HG02938 (cell line): ENCODE measurements around the gene IRF3.

Experiments used
- ATAC-seq: cut with Tn5 transposase; IDR thresholded peaks from one replicate; pipeline ENCODE4 v1.9.1; 2021; ENCODE audit warnings: mild to moderate bottlenecking, moderate library complexity; ENCODE audit not compliant: unreplicated experiment

IRF3 gene

DNA sequence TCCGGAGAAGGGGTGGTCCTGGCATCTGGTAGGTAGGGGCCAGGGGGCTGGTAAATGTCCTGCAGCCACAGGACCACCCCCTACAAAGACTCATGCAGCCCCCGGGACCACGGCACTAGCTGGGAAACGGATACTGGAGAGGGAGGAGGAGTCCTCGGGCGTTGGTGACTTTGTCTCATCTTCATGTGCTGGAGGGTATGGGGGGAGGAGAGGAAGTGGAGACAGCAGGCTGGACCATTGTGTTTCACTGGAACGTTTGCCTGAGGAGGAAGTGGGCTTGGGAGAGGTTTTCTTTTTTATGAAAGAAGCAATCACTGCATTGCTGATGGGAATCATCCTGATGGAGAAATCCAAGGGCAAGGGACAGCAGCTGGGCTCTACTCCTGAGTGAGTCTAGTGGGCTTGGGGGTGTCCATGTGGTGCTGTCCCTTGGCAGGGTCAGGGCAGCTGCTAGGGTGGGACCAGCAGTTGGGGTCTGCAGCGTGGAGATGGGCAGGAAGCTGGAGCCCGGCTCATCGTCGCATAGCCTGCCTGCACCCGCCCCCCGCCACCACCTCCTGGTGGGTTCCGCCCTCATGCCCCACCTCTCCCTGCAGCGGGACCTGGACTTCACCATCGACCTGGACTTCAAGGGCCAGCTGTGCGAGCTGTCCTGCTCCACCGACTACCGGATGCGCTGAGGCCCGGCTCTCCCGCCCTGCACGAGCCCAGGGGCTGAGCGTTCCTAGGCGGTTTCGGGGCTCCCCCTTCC is 22.1 kb upstream of the IRF3 start:
- no peak for ATAC-seq

DNA sequence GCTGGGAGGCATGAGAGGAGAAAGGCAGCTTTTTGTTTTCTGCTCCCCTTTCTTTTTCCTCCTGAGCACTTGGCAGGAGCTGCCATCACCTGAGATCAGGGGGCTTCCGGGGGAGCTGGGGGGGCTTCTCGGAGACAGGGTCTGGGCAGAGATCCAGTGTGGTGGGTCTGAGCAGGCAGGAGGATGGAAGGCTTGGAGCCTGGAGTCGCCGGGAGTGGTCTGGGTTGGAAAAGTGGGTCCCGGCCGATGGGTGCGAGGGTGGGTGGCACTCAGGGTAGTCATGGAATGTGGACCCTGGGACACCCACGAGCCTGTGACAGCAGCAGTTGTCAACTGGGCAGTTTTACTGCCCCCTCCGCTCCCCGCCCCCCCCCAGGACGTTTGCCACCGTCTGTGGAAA is 21.5 kb upstream of the IRF3 start:
- ATAC-seq: no peak

DNA sequence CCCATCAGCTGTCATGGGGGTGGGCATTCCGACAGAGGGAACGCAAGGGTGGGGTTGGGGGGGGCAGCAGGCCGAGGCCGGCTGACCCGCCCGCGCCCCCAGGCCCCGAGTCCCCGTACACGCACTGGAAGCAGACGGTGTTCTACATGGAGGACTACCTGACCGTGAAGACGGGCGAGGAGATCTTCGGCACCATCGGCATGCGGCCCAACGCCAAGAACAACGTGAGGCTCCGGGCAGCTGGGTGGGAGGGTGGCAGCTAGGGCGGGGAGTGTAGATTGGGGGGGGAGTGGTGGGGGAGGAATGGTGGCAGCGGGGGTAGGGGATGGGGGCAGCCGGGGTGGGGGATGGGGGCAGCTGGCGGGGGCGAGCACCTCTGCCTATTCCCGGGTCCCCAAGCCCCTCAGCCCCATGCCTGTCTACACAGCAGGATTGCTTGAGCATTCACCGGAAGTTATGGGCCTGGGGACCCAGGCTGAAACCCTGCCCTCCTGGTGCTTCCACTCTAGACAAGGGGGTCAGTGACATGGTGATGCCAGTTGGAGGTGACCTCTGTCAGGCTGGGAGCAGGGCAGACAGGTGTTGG is 20.9 kb upstream of the IRF3 start:
- no peak for ATAC-seq

DNA sequence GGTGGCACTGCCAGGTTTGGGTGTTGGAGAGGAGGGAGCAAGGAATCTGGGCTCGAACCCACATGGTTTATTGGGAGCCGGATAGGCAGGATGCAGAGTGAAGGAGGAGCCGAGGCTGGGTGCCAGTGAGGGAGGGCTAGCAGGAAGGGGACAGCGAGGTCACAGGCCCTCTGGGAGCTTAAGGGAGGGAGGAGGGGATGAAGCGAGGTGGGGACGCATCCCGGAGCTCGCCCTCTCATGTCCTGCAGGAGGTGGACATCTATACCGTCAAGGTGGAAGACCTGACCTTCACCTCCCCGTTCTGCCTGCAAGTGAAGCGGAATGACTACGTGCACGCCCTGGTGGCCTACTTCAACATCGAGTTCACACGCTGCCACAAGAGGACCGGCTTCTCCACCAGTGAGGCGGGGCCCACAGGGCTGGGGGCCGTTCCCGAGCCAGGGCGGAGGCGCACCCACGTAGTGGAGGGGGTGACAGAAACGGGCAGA is 20.2 kb upstream of the IRF3 start:
- ATAC-seq: no peak

DNA sequence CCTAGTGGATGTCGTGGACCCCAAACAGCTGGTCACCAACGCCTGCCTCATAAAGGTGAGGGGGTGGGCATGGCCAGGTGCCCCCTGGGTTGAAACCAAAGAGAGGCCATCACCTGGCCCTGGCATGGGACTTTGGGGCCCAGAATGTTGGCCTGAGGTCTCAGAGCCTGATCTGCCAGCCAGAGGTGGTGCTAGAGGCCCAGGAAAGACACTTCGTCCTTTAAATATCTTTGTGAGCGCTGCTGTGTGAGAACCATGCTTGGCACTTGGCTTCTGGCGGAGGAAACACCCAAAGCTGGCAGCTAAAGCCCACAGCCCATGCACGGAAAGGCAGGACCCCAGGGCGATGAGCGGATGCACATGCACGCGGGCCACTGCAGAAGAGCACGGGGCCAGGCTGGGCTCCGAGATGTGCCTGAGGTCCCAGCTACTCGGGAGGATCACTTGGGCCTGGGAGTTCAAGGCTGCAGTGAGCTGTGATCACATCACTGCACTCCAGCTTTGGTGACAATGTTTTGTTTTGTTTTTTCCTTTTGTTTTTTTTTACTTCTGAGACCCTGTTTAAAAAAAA is 19.4 kb upstream of the IRF3 start:
- ATAC-seq: no peak

DNA sequence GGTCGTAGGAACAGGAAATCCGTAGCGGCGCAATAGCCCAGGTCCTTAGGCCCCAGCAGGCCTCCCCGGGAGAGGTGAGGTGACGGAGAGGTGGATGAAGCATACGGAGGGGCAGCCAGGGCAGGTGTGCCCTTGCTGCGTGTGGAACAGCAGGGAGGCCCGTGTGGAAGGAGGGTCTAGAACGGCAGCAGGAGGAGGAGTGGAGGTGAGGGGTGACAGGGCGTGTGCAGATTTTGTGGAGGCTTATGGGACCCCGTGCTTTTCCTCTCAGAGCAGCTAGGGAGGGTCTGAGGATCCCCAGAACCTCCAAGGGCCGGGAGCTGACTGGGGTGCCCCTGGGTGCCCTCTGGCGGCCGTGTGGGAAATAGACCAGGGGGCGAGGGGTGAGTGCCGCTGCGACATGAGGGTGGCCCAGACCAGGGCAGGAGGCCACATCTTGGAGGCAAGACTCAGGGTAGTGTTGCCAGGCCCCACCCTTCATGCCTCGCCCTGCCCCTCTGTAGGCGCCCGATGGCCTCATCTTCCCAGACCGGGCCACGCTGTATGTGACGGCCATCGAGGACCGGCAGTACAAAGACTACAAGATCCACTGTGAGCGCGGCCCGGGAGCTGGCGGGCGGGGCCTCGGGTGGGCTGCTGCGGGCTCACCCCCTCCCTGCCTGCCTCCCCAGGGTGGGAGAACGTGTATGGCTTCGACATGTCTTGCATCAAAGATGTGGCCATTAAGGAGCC is 18.8 kb upstream of the IRF3 start:
- no peak for ATAC-seq

DNA sequence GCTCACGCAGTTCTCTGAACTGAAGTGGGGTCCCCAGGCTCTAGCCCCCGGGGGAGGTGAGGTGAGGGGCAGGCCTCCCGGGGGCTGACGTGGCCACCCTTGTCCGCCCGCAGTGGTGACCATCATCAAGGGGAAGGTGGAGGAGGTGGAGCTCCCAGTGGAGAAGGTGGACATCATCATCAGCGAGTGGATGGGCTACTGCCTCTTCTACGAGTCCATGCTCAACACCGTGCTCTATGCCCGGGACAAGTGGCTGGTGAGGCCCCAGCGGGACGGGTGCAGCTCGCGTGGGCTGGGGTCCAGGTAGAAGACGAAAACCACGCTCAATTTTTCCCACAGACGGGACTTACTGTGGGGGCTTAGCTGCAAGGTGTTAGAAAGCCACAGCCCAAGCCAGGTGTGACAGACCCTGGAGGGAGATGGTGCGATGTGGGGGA is 18.2 kb upstream of the IRF3 start:
- no peak for ATAC-seq

DNA sequence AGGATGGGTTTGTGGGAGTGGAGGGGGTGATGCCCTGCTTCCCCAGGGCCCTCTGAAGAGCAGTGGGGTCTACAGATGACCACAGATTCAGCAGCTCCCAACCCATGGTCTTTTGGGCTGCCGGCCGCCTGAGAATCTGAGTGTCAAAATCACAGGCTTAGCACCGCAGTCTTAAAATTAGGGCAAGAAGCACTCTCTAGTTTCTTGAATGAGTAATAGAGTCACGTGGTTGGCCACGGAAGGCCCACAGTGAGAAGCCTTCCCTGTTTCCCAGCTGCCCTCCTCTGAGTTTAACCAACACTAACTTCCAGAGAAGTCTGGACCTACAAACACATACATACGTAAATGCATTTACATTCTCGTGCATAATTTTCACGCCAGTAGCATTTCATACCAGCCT is 16.6 kb upstream of the IRF3 start:
- ATAC-seq: no peak

DNA sequence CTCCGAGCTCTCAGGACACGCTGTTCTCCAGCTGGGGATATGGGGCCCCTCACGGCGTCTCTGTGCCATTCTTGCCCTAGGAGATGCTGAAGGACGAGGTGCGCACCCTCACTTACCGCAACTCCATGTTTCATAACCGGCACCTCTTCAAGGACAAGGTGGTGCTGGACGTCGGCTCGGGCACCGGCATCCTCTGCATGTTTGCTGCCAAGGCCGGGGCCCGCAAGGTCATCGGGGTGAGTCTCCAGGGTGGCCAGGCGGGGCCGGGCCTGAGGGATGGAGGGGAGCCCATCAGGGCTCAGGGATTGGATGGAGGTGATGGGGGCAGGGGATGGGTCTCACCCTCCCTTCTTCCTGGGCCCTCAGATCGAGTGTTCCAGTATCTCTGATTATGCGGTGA is 16.2 kb upstream of the IRF3 start:
- no peak for ATAC-seq

DNA sequence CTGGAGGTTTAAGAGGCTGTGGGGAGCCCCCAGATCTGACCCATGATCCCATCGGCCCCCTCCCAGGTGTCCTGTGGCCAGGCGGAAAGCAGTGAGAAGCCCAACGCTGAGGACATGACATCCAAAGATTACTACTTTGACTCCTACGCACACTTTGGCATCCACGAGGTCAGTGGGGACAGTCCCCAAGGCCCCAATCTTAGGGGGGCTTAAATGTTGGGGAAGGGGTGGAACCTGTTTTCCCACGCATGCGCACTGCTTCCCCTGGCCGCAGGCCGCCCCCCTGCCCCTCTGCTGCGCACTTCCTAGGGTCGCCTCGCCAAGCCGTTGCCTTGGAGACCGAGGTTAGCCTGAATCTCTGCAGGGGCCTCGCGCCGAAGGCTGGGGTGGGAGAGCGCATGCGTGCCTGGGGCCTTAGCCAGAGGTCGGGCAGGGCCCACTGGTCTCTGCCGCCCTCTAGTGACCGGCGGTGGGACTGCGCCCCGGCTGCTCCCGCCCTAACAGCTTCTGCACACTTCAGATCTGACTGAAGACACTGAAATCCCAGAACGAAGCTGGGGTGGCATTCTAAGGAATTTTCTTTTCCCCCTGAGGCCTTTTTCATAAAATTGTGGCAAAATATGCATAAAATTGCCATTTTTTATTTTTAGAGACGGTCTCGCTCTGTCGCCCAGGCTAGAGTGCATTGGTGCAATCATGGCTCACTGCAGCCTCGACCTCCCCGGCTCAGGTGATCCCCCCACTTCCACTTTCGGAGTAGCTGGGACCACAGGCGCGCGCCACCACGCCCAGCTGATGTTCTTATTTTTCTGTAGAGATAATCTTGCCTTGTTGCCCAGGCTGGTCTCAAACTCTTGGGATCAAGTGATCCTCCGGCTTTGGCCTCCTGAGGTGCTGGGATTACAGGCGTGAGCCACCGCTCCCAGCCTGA is 15.0 kb upstream of the IRF3 start:
- ATAC-seq: no peak

DNA sequence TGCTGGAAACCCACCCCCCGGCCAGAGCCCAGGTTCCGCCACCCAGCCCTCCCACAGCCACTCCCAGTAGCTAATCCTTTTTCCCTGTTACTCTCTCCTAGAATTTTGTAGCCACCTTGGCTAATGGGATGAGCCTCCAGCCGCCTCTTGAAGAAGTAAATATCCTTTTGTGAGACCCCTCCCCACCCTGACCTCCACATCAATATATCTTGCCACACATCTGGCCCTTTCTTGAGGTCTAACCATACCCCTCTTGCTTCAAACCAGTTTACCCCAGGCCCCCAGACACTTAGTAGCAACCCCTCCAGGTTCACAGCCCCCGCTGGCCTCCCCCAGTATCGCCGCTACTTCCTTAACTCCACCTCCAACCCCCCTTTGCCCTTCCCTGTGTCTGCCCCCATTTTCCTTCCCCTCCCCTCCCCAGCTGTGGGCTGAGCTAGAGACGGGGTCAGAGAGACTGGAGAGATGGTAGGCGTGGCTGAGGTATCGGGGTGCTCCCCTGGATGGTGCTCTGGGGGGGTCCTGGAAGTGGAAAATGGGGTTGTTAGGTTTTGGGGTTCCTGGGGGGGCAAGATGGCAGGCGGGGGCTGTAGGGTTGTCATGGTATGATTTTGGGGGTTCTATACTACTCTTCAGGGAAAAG is 14.2 kb upstream of the IRF3 start:
- ATAC-seq: no peak

DNA sequence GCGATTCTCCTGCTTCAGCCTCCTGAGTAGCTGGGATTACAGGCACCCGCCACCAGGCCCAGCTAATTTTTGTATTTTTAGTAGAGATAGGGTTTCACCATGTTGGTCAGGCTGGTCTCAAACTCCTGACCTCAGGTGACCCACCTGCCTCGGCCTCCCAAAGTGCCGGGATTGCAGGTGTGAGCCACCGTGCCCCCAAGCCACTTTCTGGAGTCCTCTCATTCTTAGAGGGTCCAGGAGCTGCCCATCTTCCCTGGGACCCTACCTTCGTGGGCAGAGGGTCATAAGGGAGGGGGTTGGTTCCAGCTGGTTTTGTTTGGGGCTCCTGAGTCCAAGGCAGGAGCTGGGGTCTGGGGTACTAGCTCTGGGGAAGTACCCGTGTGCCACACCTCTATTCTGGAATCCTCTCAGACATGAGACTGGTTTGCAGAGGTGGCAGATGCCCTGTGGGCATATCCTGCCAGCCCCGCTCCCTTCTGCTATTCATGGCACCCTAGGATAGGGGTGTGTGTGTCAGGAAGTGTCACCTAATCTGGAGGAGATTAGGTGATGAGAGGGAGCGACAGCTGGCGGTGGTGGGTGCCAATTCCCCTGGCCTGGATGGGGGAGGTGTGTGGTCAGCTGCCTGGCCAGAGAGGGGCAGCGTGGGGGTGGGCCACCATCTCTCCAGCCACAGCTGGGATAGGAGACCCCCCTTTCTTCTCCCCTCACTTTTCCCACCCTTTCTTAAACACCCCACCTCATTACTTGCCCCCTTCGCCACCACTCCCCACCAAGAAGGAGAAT is 13.5 kb upstream of the IRF3 start:
- no peak for ATAC-seq

DNA sequence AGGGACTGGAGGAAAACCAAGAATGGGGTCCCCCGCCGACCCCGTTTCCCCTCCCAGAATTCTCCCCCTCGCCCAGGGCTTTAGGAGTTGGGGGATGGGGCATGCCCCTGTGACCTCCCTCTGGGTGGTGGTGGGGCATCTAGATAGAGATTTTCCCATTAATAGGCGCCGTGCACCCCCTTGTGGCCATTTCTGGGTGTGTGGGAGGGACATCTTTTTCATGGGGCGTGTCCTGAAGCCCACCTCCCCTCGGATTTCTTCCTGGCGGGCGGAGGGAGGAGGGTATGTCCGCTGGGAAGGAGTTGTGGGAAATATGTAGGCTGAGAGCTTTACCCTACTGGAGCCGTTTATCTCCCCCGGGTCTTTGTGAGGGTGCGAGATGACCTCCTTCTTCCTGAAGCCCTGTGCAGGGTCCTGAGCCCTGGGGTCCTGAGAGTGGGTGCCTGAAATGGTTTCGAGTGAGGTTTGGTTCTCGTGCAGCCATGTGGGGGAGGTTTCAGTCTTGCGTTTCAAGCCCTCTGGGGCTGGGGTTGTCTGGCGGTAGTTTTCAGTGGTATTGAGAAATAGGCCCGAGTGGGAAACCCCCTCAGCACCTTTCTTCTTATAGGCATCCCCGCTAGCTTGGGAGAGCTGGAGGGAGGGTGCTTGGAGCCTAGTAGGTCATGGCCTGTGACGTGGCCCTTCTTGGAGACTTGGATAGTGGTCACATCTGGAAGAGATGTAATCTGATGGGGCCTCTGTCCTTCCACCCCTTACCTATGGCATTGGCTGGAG is 12.4 kb upstream of the IRF3 start:
- ATAC-seq: no peak

DNA sequence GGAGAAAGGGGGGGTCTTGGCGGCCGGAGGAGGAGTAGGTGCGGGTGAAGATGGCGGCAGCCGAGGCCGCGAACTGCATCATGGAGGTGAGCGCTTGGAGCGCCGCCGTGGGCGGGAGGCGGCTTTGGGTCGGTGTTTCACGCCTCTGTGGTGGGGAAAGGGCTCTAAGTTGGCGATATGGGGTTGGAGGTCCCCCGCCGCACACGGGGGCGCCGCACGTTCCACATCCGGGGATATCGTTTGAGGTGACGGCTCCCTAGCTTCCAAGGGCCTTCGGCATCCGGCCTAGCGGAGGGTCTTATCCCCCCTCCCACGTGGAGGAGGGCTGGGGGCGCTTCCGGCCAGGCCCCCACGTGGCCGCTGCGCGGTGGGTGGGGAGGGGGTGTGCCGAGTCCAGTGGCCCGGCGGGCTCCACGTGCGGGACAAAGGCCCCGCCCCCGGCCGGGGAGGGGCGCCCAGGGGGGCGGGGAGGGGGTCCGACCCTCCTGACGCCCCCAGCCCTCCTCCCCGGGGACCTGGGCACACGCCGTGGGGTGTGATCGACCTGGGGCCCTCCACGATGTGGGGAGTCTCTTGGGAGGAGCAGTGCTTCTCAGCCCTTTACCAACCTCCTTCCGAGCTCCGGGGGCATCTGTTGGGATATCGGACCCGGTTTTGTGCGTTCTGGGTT is 11.7 kb upstream of the IRF3 start, which contains the start of gene PRMT1:
Gene PRMT1, plus strand, starts transcription at position 41 of the 670 bp plus-strand sequence. Its CDS starts 10 bp downstream, at position 51.
- ATAC-seq: no peak

DNA sequence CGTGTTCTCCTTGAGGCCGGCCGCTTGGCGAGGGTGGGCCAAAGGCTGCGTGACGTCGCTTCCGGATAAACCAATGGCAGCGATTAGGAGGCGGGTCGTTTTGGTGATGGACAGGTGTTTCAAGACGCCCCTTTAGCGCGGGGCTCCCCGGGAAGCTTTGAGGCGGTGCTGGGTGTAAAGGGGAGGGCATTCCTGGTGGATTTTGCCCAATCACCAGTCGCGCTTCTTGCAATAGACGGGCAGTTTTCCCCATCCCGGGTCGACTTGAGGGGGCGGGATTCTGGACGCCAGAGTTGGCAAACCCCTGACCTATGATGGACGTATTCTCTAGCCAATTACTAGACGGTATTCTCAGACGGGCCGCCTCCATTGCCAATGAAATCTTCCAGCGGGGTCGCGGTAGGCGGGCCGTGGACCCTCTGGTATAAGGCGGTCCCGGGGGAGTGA is 11.2 kb upstream of the IRF3 start:
- peak; percentile 69 for ATAC-seq

DNA sequence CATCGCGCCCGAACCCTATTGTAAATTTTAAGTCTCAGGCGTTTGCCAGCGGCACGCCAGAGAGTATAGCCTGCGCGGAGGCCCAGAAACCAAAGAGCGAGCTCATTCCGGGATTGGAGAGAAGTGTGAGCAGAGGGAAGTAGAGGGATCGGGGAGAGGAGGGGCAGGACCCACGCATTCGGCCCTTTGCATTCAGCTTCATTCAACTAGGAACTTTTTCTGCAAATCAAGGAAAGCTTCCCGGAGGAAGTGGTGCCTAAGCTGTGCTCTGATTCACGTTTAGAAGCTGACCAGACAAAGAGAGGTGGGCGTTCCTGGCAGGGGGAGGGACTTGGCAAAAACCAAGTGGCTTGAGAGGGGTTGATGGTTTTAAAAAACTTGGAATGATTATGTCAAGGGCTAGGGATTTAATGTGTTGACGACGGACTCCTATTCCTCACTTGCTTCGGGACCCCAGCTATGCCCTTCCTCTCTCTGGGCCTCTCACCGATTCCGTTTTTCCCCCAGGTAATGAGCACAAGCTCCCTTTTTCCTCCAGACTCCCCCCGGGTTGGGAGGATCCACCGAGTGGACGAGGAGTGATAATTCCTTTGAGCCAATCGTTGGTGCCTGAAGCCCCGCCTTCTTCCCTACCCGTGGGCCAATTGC is 10.6 kb upstream of the IRF3 start:
- peak; percentile 11 for ATAC-seq
